Measurements from ENCODE around the gene PACRG. TPM values are rescaled to one million over a fixed set of nuclear protein-coding genes. Genes with fewer than 3 reads are reported as not detected.

PACRG gene
- total RNA-seq, 1 donor from 2014 or later: not detected

- H3K27me3 Mint-ChIP-seq (ENCODE audit: low read depth): no peaks in the 10 kb centered on the region
- intact Hi-C loops (cut with micrococcal nuclease): no loop called here
- DNase-seq (ENCODE audit: low spot score): no peak
- no peak overlapping the region for H3K27ac Mint-ChIP-seq
- no peak overlapping the region for H3K4me3 Mint-ChIP-seq (ENCODE audit: low read depth)
- peaks cover 2% of the 10 kb centered on the region for H3K4me1 Mint-ChIP-seq (ENCODE audit: low read depth)
- no peaks in the 10 kb centered on the region for H3K9me3 Mint-ChIP-seq
- no peaks in the 10 kb centered on the region for H3K36me3 Mint-ChIP-seq (ENCODE audit: low read depth)
These were observed 93.3 kb downstream of the PACRG start for GRCh38 chr6:162821102-162821501.

- H3K4me1 Mint-ChIP-seq (ENCODE audit: low read depth): peaks cover 8% of the 10 kb centered on the region
- no peak for DNase-seq (ENCODE audit: low spot score)
- H3K9me3 Mint-ChIP-seq: no peaks in the 10 kb centered on the region
- H3K36me3 Mint-ChIP-seq (ENCODE audit: low read depth): no peaks in the 10 kb centered on the region
- H3K4me3 Mint-ChIP-seq (ENCODE audit: low read depth): no peak overlapping the region
- intact Hi-C loops (cut with micrococcal nuclease): no loop called here
- H3K27me3 Mint-ChIP-seq (ENCODE audit: low read depth): no peaks in the 10 kb centered on the region
- H3K27ac Mint-ChIP-seq: no peak overlapping the region
These were observed 97.8 kb downstream of the PACRG start for GRCh38 chr6:162825597-162825996.

- Mint-ChIP-seq H3K27me3 (ENCODE audit: low read depth) (no peaks in the 10 kb centered on the region), H3K4me1 (ENCODE audit: low read depth) (peaks cover 8% of the 10 kb centered on the region), H3K4me3 (ENCODE audit: low read depth) (no peak overlapping the region), H3K9me3 (no peaks in the 10 kb centered on the region), H3K36me3 (ENCODE audit: low read depth) (no peaks in the 10 kb centered on the region), H3K27ac (no peak overlapping the region)
- intact Hi-C loops (cut with micrococcal nuclease): no loop called here
- no peak for DNase-seq (ENCODE audit: low spot score)
These were observed 101.4 kb downstream of the PACRG start for GRCh38 chr6:162829013-162829742.

- no peaks in the 10 kb centered on the region for H3K27me3 Mint-ChIP-seq (ENCODE audit: low read depth)
- H3K9me3 Mint-ChIP-seq: no peaks in the 10 kb centered on the region
- no peak overlapping the region for H3K27ac Mint-ChIP-seq
- no peak for DNase-seq (ENCODE audit: low spot score)
- peaks cover 6% of the 10 kb centered on the region for H3K4me1 Mint-ChIP-seq (ENCODE audit: low read depth)
- H3K36me3 Mint-ChIP-seq (ENCODE audit: low read depth): no peaks in the 10 kb centered on the region
- H3K4me3 Mint-ChIP-seq (ENCODE audit: low read depth): no peak overlapping the region
- intact Hi-C loops (cut with micrococcal nuclease): no loop called here
These were observed 106.0 kb downstream of the PACRG start for GRCh38 chr6:162833776-162834175.

- H3K4me3 Mint-ChIP-seq (ENCODE audit: low read depth): no peak overlapping the region
- intact Hi-C loops (cut with micrococcal nuclease): no loop called here
- H3K9me3 Mint-ChIP-seq: no peaks in the 10 kb centered on the region
- H3K4me1 Mint-ChIP-seq (ENCODE audit: low read depth): no peaks in the 10 kb centered on the region
- no peak overlapping the region for H3K27ac Mint-ChIP-seq
- no peak for DNase-seq (ENCODE audit: low spot score)
- H3K36me3 Mint-ChIP-seq (ENCODE audit: low read depth): no peaks in the 10 kb centered on the region
- no peaks in the 10 kb centered on the region for H3K27me3 Mint-ChIP-seq (ENCODE audit: low read depth)
These were observed 118.2 kb downstream of the PACRG start for GRCh38 chr6:162845972-162846371.

- no peak overlapping the region for H3K4me3 Mint-ChIP-seq (ENCODE audit: low read depth)
- intact Hi-C loops (cut with micrococcal nuclease): no loop called here
- no peak for DNase-seq (ENCODE audit: low spot score)
- H3K36me3 Mint-ChIP-seq (ENCODE audit: low read depth): no peaks in the 10 kb centered on the region
- H3K27me3 Mint-ChIP-seq (ENCODE audit: low read depth): no peaks in the 10 kb centered on the region
- H3K27ac Mint-ChIP-seq: no peak overlapping the region
- H3K9me3 Mint-ChIP-seq: no peaks in the 10 kb centered on the region
- H3K4me1 Mint-ChIP-seq (ENCODE audit: low read depth): no peaks in the 10 kb centered on the region
These were observed 118.9 kb downstream of the PACRG start for GRCh38 chr6:162846723-162847122.

- H3K4me3 Mint-ChIP-seq (ENCODE audit: low read depth): no peak overlapping the region
- no peaks in the 10 kb centered on the region for H3K4me1 Mint-ChIP-seq (ENCODE audit: low read depth)
- DNase-seq (ENCODE audit: low spot score): no peak
- no peaks in the 10 kb centered on the region for H3K9me3 Mint-ChIP-seq
- intact Hi-C loops (cut with micrococcal nuclease): no loop called here
- no peaks in the 10 kb centered on the region for H3K36me3 Mint-ChIP-seq (ENCODE audit: low read depth)
- no peak overlapping the region for H3K27ac Mint-ChIP-seq
- H3K27me3 Mint-ChIP-seq (ENCODE audit: low read depth): no peaks in the 10 kb centered on the region
These were observed 121.5 kb downstream of the PACRG start for GRCh38 chr6:162849269-162849668.

- Mint-ChIP-seq H3K36me3 (ENCODE audit: low read depth) (no peaks in the 10 kb centered on the region), H3K4me1 (ENCODE audit: low read depth) (no peaks in the 10 kb centered on the region), H3K27ac (no peak overlapping the region), H3K27me3 (ENCODE audit: low read depth) (no peaks in the 10 kb centered on the region), H3K9me3 (no peaks in the 10 kb centered on the region), H3K4me3 (ENCODE audit: low read depth) (no peak overlapping the region)
- intact Hi-C loops (cut with micrococcal nuclease): no loop called here
- no peak for DNase-seq (ENCODE audit: low spot score)
These were observed 124.4 kb downstream of the PACRG start for GRCh38 chr6:162852192-162852591.

GRCh38 chr6:162852840-162853577 is 125.2 kb downstream of the PACRG start:
- intact Hi-C loops (cut with micrococcal nuclease): no loop called here
- Mint-ChIP-seq H3K9me3 (no peaks in the 10 kb centered on the region), H3K36me3 (ENCODE audit: low read depth) (no peaks in the 10 kb centered on the region), H3K4me3 (ENCODE audit: low read depth) (no peak overlapping the region), H3K27me3 (ENCODE audit: low read depth) (no peaks in the 10 kb centered on the region), H3K4me1 (ENCODE audit: low read depth) (no peaks in the 10 kb centered on the region), H3K27ac (no peak overlapping the region)
- DNase-seq (ENCODE audit: low spot score): no peak

- Mint-ChIP-seq H3K27ac (no peak overlapping the region), H3K9me3 (no peaks in the 10 kb centered on the region), H3K4me1 (ENCODE audit: low read depth) (no peaks in the 10 kb centered on the region), H3K27me3 (ENCODE audit: low read depth) (no peaks in the 10 kb centered on the region), H3K4me3 (ENCODE audit: low read depth) (no peak overlapping the region), H3K36me3 (ENCODE audit: low read depth) (no peaks in the 10 kb centered on the region)
- intact Hi-C loops (cut with micrococcal nuclease): no loop called here
- DNase-seq (ENCODE audit: low spot score): no peak
These were observed 126.5 kb downstream of the PACRG start for GRCh38 chr6:162854228-162854627.

- Mint-ChIP-seq H3K36me3 (ENCODE audit: low read depth) (no peaks in the 10 kb centered on the region), H3K27me3 (ENCODE audit: low read depth) (no peaks in the 10 kb centered on the region), H3K27ac (no peak overlapping the region), H3K4me3 (ENCODE audit: low read depth) (no peak overlapping the region), H3K9me3 (no peaks in the 10 kb centered on the region), H3K4me1 (ENCODE audit: low read depth) (no peaks in the 10 kb centered on the region)
- DNase-seq (ENCODE audit: low spot score): no peak
- intact Hi-C loops (cut with micrococcal nuclease): no loop called here
These were observed 127.0 kb downstream of the PACRG start for GRCh38 chr6:162854734-162855191.

- Mint-ChIP-seq H3K4me1 (ENCODE audit: low read depth) (no peaks in the 10 kb centered on the region), H3K27ac (no peak overlapping the region), H3K27me3 (ENCODE audit: low read depth) (no peaks in the 10 kb centered on the region), H3K4me3 (ENCODE audit: low read depth) (no peak overlapping the region), H3K9me3 (no peaks in the 10 kb centered on the region), H3K36me3 (ENCODE audit: low read depth) (no peaks in the 10 kb centered on the region)
- intact Hi-C loops (cut with micrococcal nuclease): no loop called here
- no peak for DNase-seq (ENCODE audit: low spot score)
These were observed 129.1 kb downstream of the PACRG start for GRCh38 chr6:162856885-162857284.

- no peak overlapping the region for H3K27ac Mint-ChIP-seq
- no peak for DNase-seq (ENCODE audit: low spot score)
- H3K9me3 Mint-ChIP-seq: no peaks in the 10 kb centered on the region
- no peaks in the 10 kb centered on the region for H3K4me1 Mint-ChIP-seq (ENCODE audit: low read depth)
- no peaks in the 10 kb centered on the region for H3K36me3 Mint-ChIP-seq (ENCODE audit: low read depth)
- no peaks in the 10 kb centered on the region for H3K27me3 Mint-ChIP-seq (ENCODE audit: low read depth)
- intact Hi-C loops (cut with micrococcal nuclease): no loop called here
- H3K4me3 Mint-ChIP-seq (ENCODE audit: low read depth): no peak overlapping the region
These were observed 129.6 kb downstream of the PACRG start for GRCh38 chr6:162857326-162857725.

All from activated T-helper 2 cell treated with anti-CD3 and anti-CD28 coated beads, Interferon-gamma antibody, Interleukin-2, Interleukin-4, amounts not matched to agents 10 μg/mL and 5 μg/mL and 100 μg/mL, durations not matched to agents 14 hours and 24 hours and 36 hours (primary cell).